HEK293 (cell line): ENCODE data around the gene COMMD6.

Source experiments
- CTCF ChIA-PET: fragments of 350-600 bp; formaldehyde crosslinking; extraction: SDS; loops from one replicate; lab custom pipeline; 2021; ENCODE audit warnings: antibody characterized with exemption; lab: Yijun Ruan, JAX
- POLR2A ChIA-PET: fragments of 300-600 bp; formaldehyde crosslinking; extraction: SDS; loops from one replicate; lab custom pipeline; 2020; ENCODE audit warnings: antibody characterized with exemption, inconsistent platforms; lab: Yijun Ruan, JAX
- H3K27ac ChIP-seq: fragments of 200-500 bp; sonication (Bioruptor generic); 2 replicates; pipeline ENCODE4 v1.5.1; 2014; ENCODE audit warnings: low read depth, low read length, control low read depth, inconsistent platforms; ENCODE audit errors: extremely low read depth
- H3K36me3 ChIP-seq, 2 experiments: fragments of 200-500 bp in 1 of 2; sonication (Bioruptor generic) in 1 of 2; 1 replicate in 1 of 2; 2 replicates in 1 of 2; pipeline ENCODE4 v1.5.1; 2014 to 2017; ENCODE audit warnings: inconsistent platforms in 2 of 2, low read length in 2 of 2; ENCODE audit not compliant: control insufficient read depth in 2 of 2, insufficient read depth in 1 of 2
- H3K4me1 ChIP-seq: fragments of 200-500 bp; sonication (Bioruptor generic); 2 replicates; pipeline ENCODE4 v1.5.1; 2014; ENCODE audit warnings: mild to moderate bottlenecking, low read length, inconsistent platforms; ENCODE audit not compliant: control insufficient read depth, insufficient read depth
- H3K4me3 ChIP-seq: 2 replicates; pipeline ENCODE4 v1.5.1; 2011; ENCODE audit warnings: low read depth, mild to moderate bottlenecking, control low read depth, low read length, moderate library complexity
- H3K9me3 ChIP-seq: fragments of 200-500 bp; sonication (Bioruptor generic); 2 replicates; pipeline ENCODE4 v1.5.1; 2014; ENCODE audit warnings: low read depth, low read length, inconsistent platforms; ENCODE audit not compliant: control insufficient read depth, insufficient read depth
- CTCF ChIP-seq: fragments of 450-650 bp; formaldehyde crosslinking; IDR thresholded peaks from 2 replicates; pipeline ENCODE4 v1.5.1; 2016; ENCODE audit warnings: missing biosample characterization, missing genetic modification characterization
- TSHZ1 ChIP-seq: fragments of 450-650 bp; formaldehyde crosslinking; IDR thresholded peaks from 2 replicates; pipeline ENCODE4 v1.5.1; 2016; ENCODE audit warnings: missing biosample characterization, missing genetic modification characterization, borderline replicate concordance
- YY1 ChIP-seq: fragments of 450-650 bp; formaldehyde crosslinking; IDR thresholded peaks from 2 replicates; pipeline ENCODE4 v1.5.1; 2018; ENCODE audit warnings: missing biosample characterization, missing genetic modification characterization
- ZNF174 ChIP-seq: fragments of 450-650 bp; formaldehyde crosslinking; IDR thresholded peaks from 2 replicates; pipeline ENCODE4 v1.5.0; 2017; ENCODE audit warnings: missing biosample characterization, mild to moderate bottlenecking, missing genetic modification characterization
- ZNF18 ChIP-seq: fragments of 450-650 bp; formaldehyde crosslinking; IDR thresholded peaks from 2 replicates; pipeline ENCODE4 v1.5.1; 2016; ENCODE audit warnings: missing biosample characterization, missing genetic modification characterization
- ZNF184 ChIP-seq: fragments of 450-650 bp; IDR thresholded peaks from 2 replicates; pipeline ENCODE4 v1.5.1; 2018; ENCODE audit warnings: missing biosample characterization, mild to moderate bottlenecking, missing genetic modification characterization
- ZNF2 ChIP-seq: fragments of 450-650 bp; formaldehyde crosslinking; IDR thresholded peaks from 2 replicates; pipeline ENCODE4 v1.5.1; 2016; ENCODE audit warnings: missing biosample characterization, missing genetic modification characterization
- ZNF354C ChIP-seq: fragments of 450-650 bp; formaldehyde crosslinking; IDR thresholded peaks from 2 replicates; pipeline ENCODE4 v1.5.1; 2016; ENCODE audit warnings: missing biosample characterization, missing genetic modification characterization, low read depth, borderline replicate concordance
- ZNF404 ChIP-seq: fragments of 450-650 bp; formaldehyde crosslinking; IDR thresholded peaks from 2 replicates; pipeline ENCODE4 v1.5.1; 2017; ENCODE audit warnings: missing biosample characterization, missing genetic modification characterization
- ZNF549 ChIP-seq: fragments of 450-650 bp; IDR thresholded peaks from 2 replicates; pipeline ENCODE4 v1.5.1; 2018; ENCODE audit warnings: missing biosample characterization, missing genetic modification characterization, mild to moderate bottlenecking, inconsistent platforms, moderate library complexity
- ZNF626 ChIP-seq: fragments of 450-650 bp; sonication (Bioruptor Pico); formaldehyde crosslinking; IDR thresholded peaks from 2 replicates; pipeline ENCODE4 v1.5.1; 2018; ENCODE audit warnings: missing biosample characterization, missing genetic modification characterization, inconsistent platforms
- TF ChIP-seq, protein P1 (sequence below): fragments of 450-650 bp; formaldehyde crosslinking; IDR thresholded peaks from 2 replicates; pipeline ENCODE4 v1.5.1; 2016; ENCODE audit warnings: missing biosample characterization, missing genetic modification characterization
- TF ChIP-seq, protein P2 (sequence below): fragments of 450-650 bp; formaldehyde crosslinking; IDR thresholded peaks from 2 replicates; pipeline ENCODE4 v1.5.1; 2016; ENCODE audit warnings: missing biosample characterization, missing genetic modification characterization

Gene COMMD6

DNA sequence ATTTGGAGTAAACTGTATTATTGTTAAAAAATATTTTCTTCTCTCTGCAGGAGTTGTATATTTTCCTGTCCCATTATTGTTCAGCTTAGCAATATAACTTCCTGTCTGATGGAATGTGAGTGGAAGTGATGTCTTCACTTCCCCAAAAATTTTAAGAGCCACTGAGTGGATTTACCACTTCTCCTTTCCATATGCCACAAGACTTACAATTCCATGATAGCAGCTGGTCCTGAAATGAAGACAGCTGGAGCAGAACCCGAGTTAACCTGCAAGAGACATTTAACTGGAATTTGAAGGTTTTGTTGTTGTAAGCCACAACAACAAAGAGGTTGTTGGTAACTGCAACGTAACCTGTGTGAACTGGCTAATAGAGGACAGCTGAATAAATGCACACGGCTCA, 32.3 kb downstream of the COMMD6 start:
- Histone ChIP-seq H3K4me3 (no peak overlapping the region), H3K4me1 (no peaks in the 10 kb centered on the region), H3K36me3 (no peaks in the 10 kb centered on the region), H3K9me3 (no peaks in the 10 kb centered on the region), H3K27ac (no peak overlapping the region)
- POLR2A ChIA-PET: no interaction called here
- TF ChIP-seq TSHZ1 (tag by site-specific recombination) (no peak), ZNF549 (no peak), ZNF354C (tag by site-specific recombination) (no peak)
- TF ChIP-seq, protein P1, sequence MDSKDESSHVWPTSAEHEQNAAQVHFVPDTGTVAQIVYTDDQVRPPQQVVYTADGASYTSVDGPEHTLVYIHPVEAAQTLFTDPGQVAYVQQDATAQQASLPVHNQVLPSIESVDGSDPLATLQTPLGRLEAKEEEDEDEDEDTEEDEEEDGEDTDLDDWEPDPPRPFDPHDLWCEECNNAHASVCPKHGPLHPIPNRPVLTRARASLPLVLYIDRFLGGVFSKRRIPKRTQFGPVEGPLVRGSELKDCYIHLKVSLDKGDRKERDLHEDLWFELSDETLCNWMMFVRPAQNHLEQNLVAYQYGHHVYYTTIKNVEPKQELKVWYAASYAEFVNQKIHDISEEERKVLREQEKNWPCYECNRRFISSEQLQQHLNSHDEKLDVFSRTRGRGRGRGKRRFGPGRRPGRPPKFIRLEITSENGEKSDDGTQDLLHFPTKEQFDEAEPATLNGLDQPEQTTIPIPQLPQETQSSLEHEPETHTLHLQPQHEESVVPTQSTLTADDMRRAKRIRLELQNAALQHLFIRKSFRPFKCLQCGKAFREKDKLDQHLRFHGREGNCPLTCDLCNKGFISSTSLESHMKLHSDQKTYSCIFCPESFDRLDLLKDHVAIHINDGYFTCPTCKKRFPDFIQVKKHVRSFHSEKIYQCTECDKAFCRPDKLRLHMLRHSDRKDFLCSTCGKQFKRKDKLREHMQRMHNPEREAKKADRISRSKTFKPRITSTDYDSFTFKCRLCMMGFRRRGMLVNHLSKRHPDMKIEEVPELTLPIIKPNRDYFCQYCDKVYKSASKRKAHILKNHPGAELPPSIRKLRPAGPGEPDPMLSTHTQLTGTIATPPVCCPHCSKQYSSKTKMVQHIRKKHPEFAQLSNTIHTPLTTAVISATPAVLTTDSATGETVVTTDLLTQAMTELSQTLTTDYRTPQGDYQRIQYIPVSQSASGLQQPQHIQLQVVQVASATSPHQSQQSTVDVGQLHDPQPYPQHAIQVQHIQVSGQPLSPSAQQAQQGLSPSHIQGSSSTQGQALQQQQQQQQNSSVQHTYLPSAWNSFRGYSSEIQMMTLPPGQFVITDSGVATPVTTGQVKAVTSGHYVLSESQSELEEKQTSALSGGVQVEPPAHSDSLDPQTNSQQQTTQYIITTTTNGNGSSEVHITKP (tag by site-specific recombination): no peak
- CTCF ChIA-PET: no interaction called here

DNA sequence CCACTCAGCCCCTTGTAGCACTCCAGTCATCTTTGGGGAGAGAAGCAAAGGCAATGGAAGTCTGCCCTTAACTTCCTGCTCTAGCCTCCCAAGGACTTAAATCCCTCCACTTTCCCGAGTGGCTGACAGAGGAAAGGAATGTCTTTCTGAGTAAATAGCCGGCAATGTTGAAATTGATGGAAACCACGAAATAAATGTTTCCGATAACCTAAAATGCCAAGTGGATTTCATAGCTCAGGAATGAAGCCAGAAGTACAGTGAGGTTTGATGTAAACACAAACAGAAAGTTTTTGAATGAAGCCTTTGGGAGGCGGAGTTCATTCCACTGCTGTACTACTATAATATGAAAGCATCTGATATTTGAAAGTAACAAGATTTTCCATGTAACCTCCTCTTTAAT, 41.7 kb downstream of the COMMD6 start:
- TF ChIP-seq ZNF184 (tag by site-specific recombination): no peak
- POLR2A ChIA-PET: no interaction called here
- Histone ChIP-seq H3K27ac (no peak overlapping the region), H3K4me3 (no peak overlapping the region), H3K36me3 (no peaks in the 10 kb centered on the region), H3K9me3 (no peaks in the 10 kb centered on the region), H3K4me1 (no peaks in the 10 kb centered on the region)
- CTCF ChIA-PET: no interaction called here

DNA sequence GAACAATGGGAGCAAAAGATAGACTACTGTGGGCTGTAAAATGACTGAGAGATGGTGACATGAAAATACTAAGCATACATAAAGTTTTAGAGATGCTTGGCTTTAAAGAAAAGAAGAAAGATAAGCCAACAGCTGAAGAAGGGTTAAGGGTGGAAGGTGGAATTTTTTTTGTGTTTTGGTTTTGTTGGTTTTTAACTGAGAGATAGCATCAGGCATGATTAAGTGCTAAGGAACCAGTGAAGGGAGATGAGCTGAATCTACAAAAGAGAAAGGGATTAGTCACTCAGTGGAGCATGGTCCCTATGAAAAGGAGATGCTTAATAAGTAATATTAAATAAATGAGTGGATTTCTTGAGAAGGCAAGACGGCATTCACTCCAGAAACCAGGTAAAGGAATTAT, 43.1 kb downstream of the COMMD6 start:
- CTCF ChIA-PET: interaction anchor here (0.6 to 1.3 kb wide), 2 partner anchors 12 to 67 kb away, joined by 3 to 7 read pairs; partner anchors contain the start of gene TBC1D4
- H3K36me3 ChIP-seq: no peaks in the 10 kb centered on the region

More for the DNA sequence above, 43.1 kb downstream of the COMMD6 start:
- H3K4me1 ChIP-seq: no peaks in the 10 kb centered on the region
- H3K27ac ChIP-seq: no peak overlapping the region
- POLR2A ChIA-PET: no interaction called here
- TF ChIP-seq, protein P2, sequence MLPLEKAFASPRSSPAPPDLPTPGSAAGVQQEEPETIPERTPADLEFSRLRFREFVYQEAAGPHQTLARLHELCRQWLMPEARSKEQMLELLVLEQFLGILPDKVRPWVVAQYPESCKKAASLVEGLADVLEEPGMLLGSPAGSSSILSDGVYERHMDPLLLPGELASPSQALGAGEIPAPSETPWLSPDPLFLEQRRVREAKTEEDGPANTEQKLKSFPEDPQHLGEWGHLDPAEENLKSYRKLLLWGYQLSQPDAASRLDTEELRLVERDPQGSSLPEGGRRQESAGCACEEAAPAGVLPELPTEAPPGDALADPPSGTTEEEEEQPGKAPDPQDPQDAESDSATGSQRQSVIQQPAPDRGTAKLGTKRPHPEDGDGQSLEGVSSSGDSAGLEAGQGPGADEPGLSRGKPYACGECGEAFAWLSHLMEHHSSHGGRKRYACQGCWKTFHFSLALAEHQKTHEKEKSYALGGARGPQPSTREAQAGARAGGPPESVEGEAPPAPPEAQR: no peak
- TF ChIP-seq YY1 (tag by site-specific recombination) (no peak), ZNF174 (tag by site-specific recombination) (no peak), ZNF626 (tag by site-specific recombination) (no peak), ZNF18 (tag by site-specific recombination) (no peak), ZNF2 (tag by site-specific recombination) (no peak), ZNF404 (tag by site-specific recombination) (no peak), CTCF (tag by site-specific recombination) (no peak)
- no peaks in the 10 kb centered on the region for H3K9me3 ChIP-seq
- H3K4me3 ChIP-seq: no peak overlapping the region
